ENCODE data around the gene SDK2. TPM values are rescaled to one million over a fixed set of nuclear protein-coding genes. Genes with fewer than 3 reads are reported as not detected.

The SDK2 gene
- polyA plus RNA-seq, 1 of the 3 experiments (the other 2 are of a cell fraction), result 0.02 TPM

GRCh38 chr17:73503560-73503959 is 140.7 kb downstream of the SDK2 start:
- H4K20me1 ChIP-seq (ENCODE audit: insufficient read depth), result no peaks in the 10 kb centered on the region
- no peak overlapping the region for H3K4me2 ChIP-seq
- no peaks in the 10 kb centered on the region for H3K36me3 ChIP-seq (replicated peaks in 1 of 2; ENCODE audit: control insufficient read depth in 1 of 2, insufficient read depth in 2 of 2, low read length in 1 of 2)
- no peaks in the 10 kb centered on the region for H3K27me3 ChIP-seq (ENCODE audit: insufficient read depth)
- ChIA-PET CTCF (interaction anchor here (0.6 to 0.9 kb wide), 2 partner anchors 107 to 967 kb away, joined by 4 to 5 read pairs; no protein-coding TSS in a partner anchor), POLR2A (no interaction called here)
- H3F3A ChIP-seq (replicated peaks; ENCODE audit: insufficient read depth), result no peaks in the 10 kb centered on the region
- H3K9me2 ChIP-seq, result no peaks in the 10 kb centered on the region
- H2AFZ ChIP-seq (ENCODE audit: low read depth), result no peak overlapping the region
- no peak overlapping the region for H3K27ac ChIP-seq (ENCODE audit: low read depth in 2 of 2, low read length in 1 of 2)
- peaks cover 0 to 30% of the 10 kb centered on the region in 2 experiments; a peak in 1 of 4 replicates for H3K4me1 ChIP-seq (ENCODE audit: control insufficient read depth in 1 of 2, insufficient read depth in 2 of 2, low read depth in 1 of 2, low read length in 1 of 2)
- no peaks in the 10 kb centered on the region for H3K9me3 ChIP-seq
- WGBS (ENCODE audit: low lambda C conversion rate), result 7% methylated on average over 2 of the region's 2 CpGs
- no peaks in the 10 kb centered on the region for H3K79me2 ChIP-seq (ENCODE audit: insufficient read depth)
- DNase-seq, result no peak
- TF ChIP-seq JUND (IDR thresholded peaks at IDR 0.05) (no peak), REST (IDR thresholded peaks at IDR 0.05; ENCODE audit: low read depth, low read length) (no peak), SMC3 (IDR thresholded peaks at IDR 0.05; ENCODE audit: low read depth, low read length) (no peak), FOXM1 (IDR thresholded peaks at IDR 0.05; ENCODE audit: low read depth) (no peak), TEAD4 (IDR thresholded peaks at IDR 0.05; ENCODE audit: borderline replicate concordance, insufficient read depth) (no peak), RXRA (IDR thresholded peaks at IDR 0.05; ENCODE audit: borderline replicate concordance, low read depth) (no peak), TAF1 (IDR thresholded peaks at IDR 0.05; ENCODE audit: borderline replicate concordance, low read depth, low read length) (no peak), EZH2phosphoT487 (IDR thresholded peaks at IDR 0.05; ENCODE audit: borderline replicate concordance, low read depth) (no peak), MXI1 (IDR thresholded peaks at IDR 0.05; ENCODE audit: low read depth, low read length) (no peak), GABPA (IDR thresholded peaks at IDR 0.05; ENCODE audit: low read depth) (no peak), RAD21 (IDR thresholded peaks at IDR 0.05; ENCODE audit: low read length) (no peak), PBX3 (IDR thresholded peaks at IDR 0.05) (no peak), CHD2 (IDR thresholded peaks at IDR 0.05; ENCODE audit: low read length, partially characterized antibody) (no peak), FOSL2 (IDR thresholded peaks at IDR 0.05; ENCODE audit: borderline replicate concordance, low read depth) (no peak), ELF1 (IDR thresholded peaks at IDR 0.05) (no peak), TCF12 (IDR thresholded peaks at IDR 0.05) (no peak), POLR2AphosphoS5 (IDR thresholded peaks at IDR 0.05; ENCODE audit: low read depth, low read length) (no peak)
- TF ChIP-seq, protein P1, sequence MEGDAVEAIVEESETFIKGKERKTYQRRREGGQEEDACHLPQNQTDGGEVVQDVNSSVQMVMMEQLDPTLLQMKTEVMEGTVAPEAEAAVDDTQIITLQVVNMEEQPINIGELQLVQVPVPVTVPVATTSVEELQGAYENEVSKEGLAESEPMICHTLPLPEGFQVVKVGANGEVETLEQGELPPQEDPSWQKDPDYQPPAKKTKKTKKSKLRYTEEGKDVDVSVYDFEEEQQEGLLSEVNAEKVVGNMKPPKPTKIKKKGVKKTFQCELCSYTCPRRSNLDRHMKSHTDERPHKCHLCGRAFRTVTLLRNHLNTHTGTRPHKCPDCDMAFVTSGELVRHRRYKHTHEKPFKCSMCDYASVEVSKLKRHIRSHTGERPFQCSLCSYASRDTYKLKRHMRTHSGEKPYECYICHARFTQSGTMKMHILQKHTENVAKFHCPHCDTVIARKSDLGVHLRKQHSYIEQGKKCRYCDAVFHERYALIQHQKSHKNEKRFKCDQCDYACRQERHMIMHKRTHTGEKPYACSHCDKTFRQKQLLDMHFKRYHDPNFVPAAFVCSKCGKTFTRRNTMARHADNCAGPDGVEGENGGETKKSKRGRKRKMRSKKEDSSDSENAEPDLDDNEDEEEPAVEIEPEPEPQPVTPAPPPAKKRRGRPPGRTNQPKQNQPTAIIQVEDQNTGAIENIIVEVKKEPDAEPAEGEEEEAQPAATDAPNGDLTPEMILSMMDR (IDR thresholded peaks at IDR 0.05), result no peak
- H3K4me3 ChIP-seq (ENCODE audit: low read depth in 2 of 2, low read length in 1 of 2), result no peak overlapping the region
- no peak overlapping the region for H3K9ac ChIP-seq
